Fibroblast of lung (primary cell): ENCODE data around the gene FUNDC1. TPM values are rescaled to one million over a fixed set of nuclear protein-coding genes. Genes with fewer than 3 reads are reported as not detected.
A peak's percentile ranks its signal among the peaks of the same experiment; 100 is the strongest.

ENCODE experiments used
- DNase-seq, 2 donors: peaks; one replicate each; pipeline versions ENCODE4 v3.0.0 to v3.0.0-alpha.2; 2010; ENCODE audit warnings: low read depth in 2 of 2
- H2AFZ ChIP-seq: 2 replicates; pipeline ENCODE4 v1.5.1; 2012; ENCODE audit warnings: low read length, control low read depth, inconsistent platforms
- H3K27ac ChIP-seq: 2 replicates; pipeline ENCODE4 v1.5.1; 2011; ENCODE audit warnings: low read length, control low read depth; ENCODE audit not compliant: insufficient read depth
- H3K27me3 ChIP-seq: 2 replicates; pipeline ENCODE4 v1.5.1; 2011; ENCODE audit warnings: mild to moderate bottlenecking, low read length; ENCODE audit not compliant: control insufficient read depth, insufficient read depth
- H3K36me3 ChIP-seq: 2 replicates; pipeline ENCODE4 v1.5.1; 2011; ENCODE audit warnings: low read length; ENCODE audit not compliant: control insufficient read depth, insufficient read depth
- H3K4me1 ChIP-seq: 2 replicates; pipeline ENCODE4 v1.5.1; 2011; ENCODE audit warnings: low read length; ENCODE audit not compliant: control insufficient read depth, insufficient read depth; ENCODE audit errors: extremely low read depth
- H3K4me2 ChIP-seq: 2 replicates; pipeline ENCODE4 v1.5.1; 2011; ENCODE audit warnings: low read length, control low read depth; ENCODE audit not compliant: insufficient read depth; ENCODE audit errors: extremely low read depth
- H3K4me3 ChIP-seq, 4 experiments: fragments of 200-600 bp in 1 of 4; sonication (generic) in 1 of 4; replicated peaks in 1 of 4; 2 replicates each; pipeline ENCODE4 v1.5.1; 2011 to 2016; ENCODE audit warnings: low read length in 4 of 4, low read depth in 3 of 4, mild to moderate bottlenecking in 3 of 4, control low read depth in 2 of 4, inconsistent platforms in 1 of 4, mixed read lengths in 1 of 4; ENCODE audit not compliant: insufficient read depth in 1 of 4; ENCODE audit errors: control extremely low read depth in 1 of 4
- H3K79me2 ChIP-seq: 2 replicates; pipeline ENCODE4 v1.5.1; 2012; ENCODE audit warnings: mild to moderate bottlenecking, low read length, inconsistent platforms; ENCODE audit not compliant: control insufficient read depth, insufficient read depth
- H3K9ac ChIP-seq: 2 replicates; pipeline ENCODE4 v1.5.1; 2011; ENCODE audit warnings: mild to moderate bottlenecking, low read length, control low read depth; ENCODE audit not compliant: insufficient read depth
- H3K9me3 ChIP-seq: 2 replicates; pipeline ENCODE4 v1.5.1; 2012; ENCODE audit warnings: low read depth, low read length; ENCODE audit not compliant: control insufficient read depth, insufficient read depth
- H4K20me1 ChIP-seq: 2 replicates; pipeline ENCODE4 v1.5.1; 2011; ENCODE audit warnings: low read length; ENCODE audit not compliant: control insufficient read depth, insufficient read depth; ENCODE audit errors: extremely low read depth
- CTCF ChIP-seq, 2 donors: IDR thresholded peaks in 1 of 2; conservative IDR thresholded peaks in 1 of 2; 1 replicate in 1 of 2; 2 replicates in 1 of 2; pipeline ENCODE4 v1.5.1; 2011 to 2012; ENCODE audit warnings: low read length in 2 of 2, control low read depth in 1 of 2, inconsistent platforms in 1 of 2, low read depth in 1 of 2, mild to moderate bottlenecking in 1 of 2
- EZH2 ChIP-seq: IDR thresholded peaks from 2 replicates; pipeline ENCODE4 v1.5.1; 2012; ENCODE audit warnings: low read length, control low read depth, mild to moderate bottlenecking; ENCODE audit errors: missing control alignments
- polyA plus RNA-seq, 2 donors: library from polyadenylated mRNA; depleted of rRNA in 1 of 2; stranded (reverse) in 1 of 2; unstranded in 1 of 2; fragments of >200 nt; gene quantifications; 2 replicates each; pipeline ENCODE4 v1.2.1, GENCODE V29; 2011 to 2012; ENCODE audit warnings: missing spikeins in 1 of 2
- total RNA-seq: library from RNA; depleted of rRNA; stranded (reverse); fragments of >200 nt; gene quantifications from 2 replicates; pipeline ENCODE4 v1.2.1, GENCODE V29; 2014

Gene FUNDC1
- total and polyA plus RNA-seq, 2 donors (not counting 1 experiment from before 2014, with no cell fraction given) = 17.2 to 19.3 TPM

- no peaks in the 10 kb centered on the region for H3K79me2 ChIP-seq
- H3K4me3 ChIP-seq = no peak overlapping the region
- H3K27ac ChIP-seq = no peak overlapping the region
- H3K4me1 ChIP-seq = no peaks in the 10 kb centered on the region
- no peak overlapping the region for H3K9ac ChIP-seq
- H3K27me3 ChIP-seq = no peaks in the 10 kb centered on the region
- H3K9me3 ChIP-seq = no peaks in the 10 kb centered on the region
- H3K4me2 ChIP-seq = no peak overlapping the region
- no peak overlapping the region for H2AFZ ChIP-seq
- TF ChIP-seq EZH2 (no peak), CTCF (conservative IDR thresholded peaks at IDR 0.05 in 1 of 2, IDR thresholded peaks at IDR 0.05 in 1 of 2; ENCODE audit: low read depth in 1 of 2, low read length in 2 of 2) (no peak)
- no peaks in the 10 kb centered on the region for H4K20me1 ChIP-seq
- no peak for DNase-seq
- H3K36me3 ChIP-seq = no peaks in the 10 kb centered on the region
Observed at GRCh38 chrX:44482575-44482974, 60.1 kb downstream of the FUNDC1 start.

- no peak overlapping the region for H3K27ac ChIP-seq
- H3K79me2 ChIP-seq = no peaks in the 10 kb centered on the region
- no peak overlapping the region for H2AFZ ChIP-seq
- no peaks in the 10 kb centered on the region for H4K20me1 ChIP-seq
- no peaks in the 10 kb centered on the region for H3K36me3 ChIP-seq
- H3K4me1 ChIP-seq = no peaks in the 10 kb centered on the region
- no peaks in the 10 kb centered on the region for H3K27me3 ChIP-seq
- no peaks in the 10 kb centered on the region for H3K9me3 ChIP-seq
- no peak for DNase-seq
- no peak for TF ChIP-seq CTCF (conservative IDR thresholded peaks at IDR 0.05 in 1 of 2, IDR thresholded peaks at IDR 0.05 in 1 of 2; ENCODE audit: low read depth in 1 of 2, low read length in 2 of 2)
- no peak for TF ChIP-seq EZH2
- H3K4me3 ChIP-seq = no peak overlapping the region
- no peak overlapping the region for H3K4me2 ChIP-seq
- no peak overlapping the region for H3K9ac ChIP-seq
Observed at GRCh38 chrX:44480591-44480990, 62.1 kb downstream of the FUNDC1 start.

- Histone ChIP-seq H3K4me1 (no peaks in the 10 kb centered on the region), H3K4me3 (no peak overlapping the region), H3K36me3 (no peaks in the 10 kb centered on the region), H4K20me1 (no peaks in the 10 kb centered on the region), H2AFZ (no peak overlapping the region), H3K27ac (no peak overlapping the region), H3K79me2 (no peaks in the 10 kb centered on the region), H3K27me3 (no peaks in the 10 kb centered on the region), H3K9me3 (no peaks in the 10 kb centered on the region), H3K9ac (no peak overlapping the region), H3K4me2 (no peak overlapping the region)
- DNase-seq = peak; percentile 4 to 22
- TF ChIP-seq CTCF (conservative IDR thresholded peaks at IDR 0.05 in 1 of 2, IDR thresholded peaks at IDR 0.05 in 1 of 2; ENCODE audit: low read depth in 1 of 2, low read length in 2 of 2) (no peak), EZH2 (no peak)
Observed at GRCh38 chrX:44474410-44474809, 68.2 kb downstream of the FUNDC1 start.

Other genes with a start within 250 kb of the FUNDC1 start
- 0.77 and 2.6 TPM in 2 replicates for gene EFHC2, start 199.2 kb downstream of the FUNDC1 start, total RNA-seq
- gene EFHC2, start 199.2 kb downstream of the FUNDC1 start, polyA plus RNA-seq = 0.64 and 1.1 TPM in 2 replicates